Limb (tissue), 2 donors: ENCODE results near the gene AQP4.
A peak's percentile ranks its signal among the peaks of the same experiment; 100 is the strongest.

ENCODE experiments used
- DNase-seq, 2 donors: peaks; one replicate each; pipeline ENCODE4 v3.0.0-alpha.2; 2016; ENCODE audit errors: extremely low spot score in 2 of 2

AQP4 gene, protein sequence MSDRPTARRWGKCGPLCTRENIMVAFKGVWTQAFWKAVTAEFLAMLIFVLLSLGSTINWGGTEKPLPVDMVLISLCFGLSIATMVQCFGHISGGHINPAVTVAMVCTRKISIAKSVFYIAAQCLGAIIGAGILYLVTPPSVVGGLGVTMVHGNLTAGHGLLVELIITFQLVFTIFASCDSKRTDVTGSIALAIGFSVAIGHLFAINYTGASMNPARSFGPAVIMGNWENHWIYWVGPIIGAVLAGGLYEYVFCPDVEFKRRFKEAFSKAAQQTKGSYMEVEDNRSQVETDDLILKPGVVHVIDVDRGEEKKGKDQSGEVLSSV

DNA sequence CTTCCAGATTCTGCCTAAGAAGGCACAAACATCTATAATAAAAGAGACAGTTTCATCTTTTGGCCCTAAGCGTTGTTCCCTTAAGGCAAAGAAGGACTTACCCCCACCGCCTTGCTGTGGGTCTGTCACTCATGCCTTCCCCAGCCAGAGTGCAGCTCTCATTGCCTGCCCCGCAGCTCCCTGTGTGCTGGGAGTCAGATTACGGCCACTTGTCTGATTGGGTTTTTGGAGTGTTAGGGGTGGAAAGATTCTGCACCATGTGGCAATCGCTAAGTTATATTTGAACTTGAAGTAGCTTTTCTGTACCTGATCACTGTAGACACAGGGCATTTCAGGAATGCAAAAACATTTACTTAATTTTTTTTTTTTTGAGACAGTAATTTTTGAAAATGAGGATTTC, at the start of gene AQP4:
TSS of gene AQP4 (minus strand) at position 151 of the 400 bp plus-strand sequence. CDS start at position 133, 18 bp downstream.
- no peak for DNase-seq

GRCh38 chr18:26911840-26912239, 46.3 kb upstream of the AQP4 start:
- no peak for DNase-seq

DNA sequence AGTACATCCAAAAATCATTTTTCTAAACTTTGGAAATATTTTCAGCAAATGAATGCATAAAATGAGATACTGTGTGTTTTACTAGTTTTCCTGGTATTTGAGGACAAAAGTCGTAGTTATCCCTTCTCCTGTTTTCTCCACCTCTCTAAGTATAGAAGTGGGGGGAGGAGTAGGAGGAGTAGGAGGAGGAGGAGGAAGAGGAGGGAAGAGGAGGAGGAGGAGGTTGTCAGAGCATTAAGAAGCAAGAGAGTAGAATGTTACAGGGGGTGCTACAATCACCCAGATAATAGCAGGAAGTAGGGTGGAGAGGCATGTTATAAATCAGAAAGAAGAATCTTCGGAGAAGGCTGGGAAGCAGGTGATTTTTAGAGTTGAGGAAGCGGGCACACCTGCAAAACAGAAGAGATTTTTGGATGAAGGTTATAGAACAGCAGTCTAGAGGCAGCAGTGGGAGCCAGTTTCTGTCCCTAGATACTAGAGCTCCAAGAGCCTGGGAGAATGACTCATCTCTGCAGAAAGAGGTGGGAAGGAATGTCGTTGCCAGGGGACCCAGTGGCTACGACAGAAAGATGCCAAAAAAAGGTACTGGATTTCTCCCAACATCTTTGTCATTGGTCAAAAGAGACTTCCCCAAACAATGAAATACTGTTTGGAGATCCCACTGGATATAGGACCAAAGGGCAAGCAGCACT, 44.2 kb upstream of the AQP4 start:
- DNase-seq: no peak

DNA sequence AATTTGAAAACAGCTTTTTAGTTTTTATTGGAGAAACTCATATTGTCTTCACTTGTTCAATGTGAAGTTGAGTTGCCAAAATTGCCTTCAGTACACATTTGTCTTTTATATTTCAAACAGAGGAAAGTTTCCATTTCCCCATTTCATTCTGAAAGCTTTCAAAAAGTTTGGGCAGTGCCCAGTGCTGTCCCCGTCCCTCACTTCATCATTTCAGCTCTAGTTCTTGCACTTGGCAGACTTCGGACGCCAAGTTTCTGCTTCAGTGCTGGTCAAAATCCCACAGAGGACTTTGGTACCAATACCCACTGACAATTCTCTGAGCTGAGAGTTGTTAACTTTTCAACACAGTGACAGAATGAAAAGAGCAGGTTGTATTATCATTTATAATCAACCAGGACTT, 43.4 kb upstream of the AQP4 start:
- no peak for DNase-seq

DNA sequence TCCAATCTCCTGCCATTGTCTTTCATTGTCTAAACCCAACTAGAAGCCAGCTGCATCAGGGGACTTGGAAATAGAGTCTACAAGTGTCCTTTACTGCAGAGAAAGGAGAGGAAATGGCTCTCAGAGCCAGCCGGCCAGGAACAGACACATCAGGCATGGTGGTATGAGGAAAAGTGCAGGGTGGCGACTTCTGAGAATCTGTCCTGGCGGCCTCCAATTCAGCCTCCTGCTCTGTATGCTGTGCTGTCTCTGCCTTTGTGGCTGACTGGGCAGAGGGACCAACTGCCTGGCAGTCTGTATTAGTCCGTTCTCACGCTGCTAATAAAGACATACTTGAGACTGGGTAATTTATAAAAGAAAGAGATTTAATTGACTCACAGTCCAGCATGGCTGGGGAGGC, 36.8 kb upstream of the AQP4 start:
- DNase-seq: no peak

DNA sequence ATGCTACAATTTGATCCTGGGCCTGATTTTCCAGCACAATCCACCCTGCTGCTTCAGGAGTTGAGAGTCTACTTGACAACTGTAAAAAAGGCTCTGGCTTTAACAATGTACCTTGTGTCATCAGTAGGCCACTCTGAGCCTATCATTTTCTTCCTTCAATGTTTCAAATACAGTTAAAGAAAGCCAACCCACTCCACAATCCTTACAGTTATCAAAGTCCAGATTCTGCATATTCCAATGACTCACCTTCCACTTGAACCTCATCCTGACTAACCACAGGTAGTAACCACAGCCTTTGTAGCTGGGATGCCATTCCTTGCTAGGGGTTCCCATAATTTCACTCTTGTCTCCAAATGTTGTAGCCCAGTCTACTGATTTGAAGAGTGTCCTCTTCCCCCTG, 35.5 kb upstream of the AQP4 start:
- no peak for DNase-seq

DNA sequence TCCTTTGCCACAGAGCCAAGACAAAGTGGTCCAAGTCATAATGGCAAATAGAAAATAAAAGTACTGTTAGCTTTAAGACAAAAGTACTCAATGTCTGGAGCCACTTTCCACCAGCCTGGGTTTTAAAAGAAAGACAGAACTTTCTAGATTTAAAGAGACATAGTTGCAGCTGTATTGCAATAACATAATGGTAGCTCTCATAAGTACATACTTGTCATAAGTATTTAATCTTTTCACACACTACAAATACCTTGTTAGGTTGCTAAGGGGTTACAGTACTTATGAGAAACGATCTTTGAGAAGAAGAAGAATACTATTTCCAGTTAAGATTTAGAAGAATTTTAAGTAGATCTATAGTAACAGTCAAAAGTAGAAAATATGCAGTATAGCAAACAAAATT, 28.9 kb upstream of the AQP4 start:
- no peak for DNase-seq

DNA sequence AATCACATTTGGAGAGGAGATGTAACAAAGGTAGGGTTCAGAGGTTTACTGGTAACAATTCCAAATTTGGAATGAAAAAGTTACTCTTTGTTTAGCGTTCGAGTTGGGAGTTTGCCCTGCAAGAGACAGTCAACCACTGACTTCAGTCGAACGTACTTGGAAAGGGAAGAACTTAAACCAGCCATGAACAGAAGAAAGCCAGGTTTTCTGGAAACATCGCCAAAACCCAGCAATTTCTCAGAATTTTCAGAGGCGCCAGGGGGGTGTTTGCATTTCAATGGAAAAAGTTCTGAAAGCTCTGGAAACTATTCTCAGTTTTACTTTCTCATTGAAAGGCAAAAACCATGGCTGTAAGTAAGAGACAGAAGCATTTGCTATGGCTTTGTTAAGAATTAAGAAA, 28.5 kb upstream of the AQP4 start:
- peak; percentile 24 to 29 for DNase-seq

GRCh38 chr18:26888259-26888658, 22.8 kb upstream of the AQP4 start:
- no peak for DNase-seq

DNA sequence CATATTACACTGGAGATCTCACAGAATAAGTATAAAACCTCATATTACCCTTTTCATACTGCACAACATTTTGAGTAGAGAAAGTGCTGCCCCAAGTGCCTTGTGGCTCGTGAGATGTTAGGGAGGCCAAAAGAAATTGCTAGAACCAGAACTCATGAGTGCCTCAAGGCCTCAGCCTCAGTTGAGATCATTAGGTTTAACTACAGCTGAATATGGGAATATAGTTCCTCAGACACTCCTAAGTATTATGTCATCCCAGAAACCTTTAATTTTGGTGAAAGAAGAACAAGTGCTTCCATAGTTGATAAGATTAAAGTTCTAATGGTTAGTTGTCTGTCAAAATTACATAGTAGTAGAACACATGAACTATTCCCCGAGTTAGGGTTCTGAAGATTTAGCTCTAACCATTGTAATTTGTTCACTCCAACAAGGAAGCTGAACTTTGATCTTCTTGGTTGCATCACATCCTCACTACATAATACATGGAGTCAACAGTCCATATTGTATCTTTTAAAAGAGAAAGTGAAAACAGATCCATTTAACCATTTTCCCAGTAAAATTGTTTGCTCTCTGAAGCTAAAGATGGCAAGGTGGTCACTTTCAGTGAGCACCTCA, 9.6 kb upstream of the AQP4 start:
- DNase-seq: no peak

DNA sequence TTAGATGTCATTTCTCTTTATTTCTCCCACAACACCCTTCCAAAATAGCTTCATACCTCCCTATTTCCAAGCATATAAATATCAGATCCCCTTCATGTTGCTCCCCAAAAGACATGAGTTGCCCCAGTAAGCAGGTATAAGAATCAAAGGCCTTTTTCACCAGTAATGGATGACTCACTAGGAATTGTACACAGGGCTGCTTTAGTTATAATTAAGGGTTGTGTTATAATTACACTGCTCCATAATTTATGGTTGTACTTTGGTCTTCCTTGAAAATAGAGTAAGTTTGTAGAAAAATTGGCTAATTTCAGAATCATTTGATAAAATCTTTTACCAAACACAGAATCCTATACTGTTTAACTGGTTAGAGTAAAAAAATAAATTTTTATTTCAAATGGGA, 8.8 kb upstream of the AQP4 start:
- no peak for DNase-seq

GRCh38 chr18:26869640-26870039, 4.1 kb upstream of the AQP4 start:
- DNase-seq: no peak

DNA sequence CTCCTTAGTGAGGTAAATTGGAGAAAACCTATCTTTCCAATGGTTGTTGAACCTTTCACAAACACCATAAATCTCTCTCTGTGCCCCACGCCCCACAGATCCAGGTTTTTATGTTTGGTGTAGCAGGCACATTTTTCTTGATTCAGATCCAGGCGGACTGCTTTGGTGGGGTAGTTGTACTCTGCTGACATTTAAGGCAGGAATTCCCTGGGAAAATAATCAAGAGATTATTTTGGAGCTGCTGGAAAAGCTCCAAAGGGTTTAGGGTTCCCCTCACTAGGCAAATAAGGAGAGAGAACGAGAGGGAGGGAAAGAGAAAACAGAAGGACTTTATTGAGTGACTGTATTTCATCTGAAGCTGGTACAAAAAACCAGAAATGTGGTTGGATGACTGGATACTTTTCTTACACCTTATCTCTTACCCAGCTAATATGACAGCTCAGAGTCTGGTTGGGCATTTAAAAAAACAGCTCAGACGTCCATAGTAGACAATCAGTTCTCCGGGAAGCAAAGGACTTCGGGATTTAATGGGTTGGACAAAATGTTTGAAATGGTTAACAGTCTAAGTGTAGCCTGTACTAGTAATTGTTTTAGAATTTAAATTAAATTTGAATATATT, 3.6 kb upstream of the AQP4 start:
- peak in 1 of 2 donors; percentile 18 for DNase-seq

- no peak for DNase-seq
Observed at GRCh38 chr18:26867471-26867870, 2.0 kb upstream of the AQP4 start.

- DNase-seq: no peak
Observed at GRCh38 chr18:26864658-26865057, 849 bp downstream of the AQP4 start.

DNA sequence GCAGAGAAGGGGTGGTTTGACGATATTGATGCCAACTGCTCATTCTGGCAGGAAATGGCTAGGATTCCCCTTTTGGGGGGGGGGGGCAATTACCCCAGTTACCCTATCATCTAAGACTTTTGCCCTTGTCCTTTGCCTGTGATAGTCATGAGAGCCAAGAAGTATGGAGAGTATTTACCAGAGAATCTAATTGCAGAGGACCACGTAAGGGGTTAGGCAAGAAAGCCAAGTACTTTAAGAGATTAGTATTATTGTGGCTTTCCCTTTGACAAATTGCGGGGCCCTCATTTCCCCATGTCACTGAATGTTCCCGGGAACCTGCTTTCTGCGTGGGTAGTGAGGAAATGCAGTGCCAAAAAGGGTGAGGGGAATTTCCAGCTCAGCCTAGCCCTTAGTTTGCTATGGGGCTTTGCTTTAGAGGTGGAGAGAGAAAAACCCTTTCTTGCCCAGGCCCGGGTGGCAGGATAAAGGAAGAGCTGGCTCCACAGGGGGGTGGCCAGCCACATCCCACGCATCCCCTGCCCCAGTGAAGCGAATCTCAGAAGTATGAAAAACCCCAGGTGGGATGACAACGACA, 1.5 kb downstream of the AQP4 start:
- peak in 1 of 2 donors; percentile 6 for DNase-seq

GRCh38 chr18:26863122-26863879, 2.2 kb downstream of the AQP4 start:
- DNase-seq: peak; percentile 13 to 66

DNA sequence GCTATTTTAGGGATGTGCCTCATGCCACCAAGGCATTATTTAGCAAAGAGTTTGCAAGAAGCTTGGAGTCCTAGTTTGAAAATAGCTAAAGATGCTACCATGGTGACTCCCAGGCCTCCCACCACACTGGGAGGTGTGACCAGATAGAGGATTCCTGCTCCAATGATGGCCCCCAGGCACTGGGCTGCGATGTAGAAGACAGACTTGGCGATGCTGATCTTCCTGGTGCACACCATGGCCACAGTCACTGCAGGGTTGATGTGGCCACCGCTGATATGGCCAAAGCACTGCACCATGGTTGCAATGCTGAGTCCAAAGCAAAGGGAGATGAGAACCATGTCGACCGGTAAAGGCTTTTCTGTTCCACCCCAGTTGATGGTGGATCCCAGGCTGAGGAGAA, 3.4 kb downstream of the AQP4 start:
- DNase-seq: no peak

- no peak for DNase-seq
Observed at GRCh38 chr18:26854292-26854881, 11.1 kb downstream of the AQP4 start.

GRCh38 chr18:26853401-26853800, 12.1 kb downstream of the AQP4 start:
- DNase-seq: no peak

DNA sequence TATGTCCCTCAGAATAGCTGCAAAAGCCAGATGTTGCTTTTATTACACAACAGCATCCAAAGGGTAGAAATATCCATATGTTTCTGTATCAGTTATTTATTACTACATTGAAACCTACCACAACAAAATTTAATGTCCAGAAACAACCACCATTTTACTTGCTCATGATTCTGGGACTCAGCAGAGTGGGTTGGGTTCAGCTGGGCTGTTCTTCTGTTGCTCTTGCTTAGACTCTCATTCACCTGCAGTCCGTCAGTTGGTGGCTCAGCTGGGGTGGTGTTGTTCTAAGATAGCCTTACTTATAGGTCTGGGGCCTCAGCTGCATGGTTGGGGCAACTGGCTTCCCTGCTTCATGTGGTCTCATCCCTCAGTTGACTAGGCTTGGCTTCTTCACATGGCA, 21.7 kb downstream of the AQP4 start:
- no peak for DNase-seq
